Activated gamma-delta T cell treated with Interleukin-2 at 50 U/mL for 16 hours (primary cell): ENCODE measurements around the gene CUTA.
"Not testable (repeated sequence)": the region's sequence is repeated elsewhere in the genome, so short reads cannot be mapped to it uniquely, and the experiment has no call there.

Experiments used
- DNase-seq: peaks from one replicate; pipeline ENCODE4 v3.0.0-alpha.2; 2020

The CUTA gene

DNA sequence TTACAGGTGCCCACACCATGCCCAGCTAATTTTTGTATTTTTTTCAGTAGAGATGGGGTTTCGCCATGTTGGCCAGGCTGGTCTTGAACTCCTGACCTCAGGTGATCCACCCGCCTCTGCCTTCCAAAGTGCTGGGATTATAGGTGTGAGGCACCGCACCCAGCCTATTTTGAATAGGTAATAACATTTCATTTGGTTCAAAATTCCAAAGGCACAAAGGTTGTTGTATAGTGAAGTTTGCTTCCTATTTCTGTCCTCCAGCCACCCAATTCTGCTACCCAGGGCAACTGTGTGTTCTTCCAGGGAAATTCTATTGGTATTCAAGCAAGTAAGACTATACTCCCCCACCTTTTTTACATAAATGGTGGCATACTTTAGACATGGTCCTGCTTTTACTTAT lies 19.3 kb downstream of the CUTA start:
- DNase-seq = not testable (repeated sequence)

DNA sequence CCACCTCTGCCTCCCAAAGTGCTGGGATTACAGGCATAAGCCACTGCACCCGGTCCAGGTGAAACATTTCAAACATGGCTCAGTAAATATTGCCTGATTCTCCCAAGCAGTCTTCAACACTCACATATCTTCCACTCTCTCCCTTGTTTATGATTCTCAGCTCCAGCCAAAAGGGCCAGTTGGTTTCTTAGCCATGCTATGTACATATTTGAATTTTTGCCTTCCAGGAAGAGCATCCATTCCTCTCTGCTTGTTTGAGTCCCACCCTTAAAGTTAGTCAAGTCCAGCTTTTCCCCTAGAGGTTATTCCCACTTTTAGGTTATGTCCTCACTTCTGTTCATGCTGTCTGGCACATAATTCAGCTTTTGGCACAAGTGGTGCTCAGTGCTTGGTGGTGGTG lies 20.4 kb downstream of the CUTA start:
- no peak for DNase-seq

DNA sequence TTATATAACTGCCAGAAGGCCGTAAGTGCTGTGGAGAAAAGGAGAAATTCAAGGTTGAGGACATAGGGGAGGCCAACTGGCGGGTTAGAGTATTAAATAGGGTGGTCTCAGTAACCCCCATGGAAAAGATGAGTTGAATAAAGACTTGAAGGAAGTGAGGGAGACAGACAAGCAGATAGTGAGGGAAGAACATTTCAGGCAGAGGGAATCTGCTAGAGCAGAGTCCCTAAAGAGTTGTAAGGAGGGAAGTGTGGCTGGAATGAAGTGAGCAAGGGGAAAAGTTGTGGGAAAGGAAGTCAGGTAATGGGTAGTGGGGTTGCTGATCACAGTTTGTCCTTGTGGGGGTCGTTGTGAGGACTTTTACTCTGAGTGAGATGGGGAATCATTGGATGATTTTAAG lies 24.9 kb downstream of the CUTA start:
- DNase-seq = no peak

DNA sequence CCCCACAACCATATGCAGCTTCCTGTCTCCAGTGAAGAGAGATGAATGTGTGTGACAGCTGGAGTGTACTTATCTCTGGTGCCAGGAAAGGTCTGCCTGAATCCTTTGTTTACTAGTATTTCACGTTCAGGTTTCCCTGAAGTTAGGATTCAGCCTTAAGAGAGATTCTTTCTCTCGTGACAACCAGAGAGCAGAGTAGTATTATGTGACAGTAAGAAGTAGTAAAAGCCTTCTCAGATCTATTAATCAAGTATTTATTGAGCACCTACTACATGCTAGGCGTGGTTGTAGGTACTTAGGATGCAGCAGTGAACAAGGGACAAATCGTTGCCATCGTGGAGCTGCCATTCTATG lies 25.3 kb downstream of the CUTA start:
- DNase-seq = no peak

DNA sequence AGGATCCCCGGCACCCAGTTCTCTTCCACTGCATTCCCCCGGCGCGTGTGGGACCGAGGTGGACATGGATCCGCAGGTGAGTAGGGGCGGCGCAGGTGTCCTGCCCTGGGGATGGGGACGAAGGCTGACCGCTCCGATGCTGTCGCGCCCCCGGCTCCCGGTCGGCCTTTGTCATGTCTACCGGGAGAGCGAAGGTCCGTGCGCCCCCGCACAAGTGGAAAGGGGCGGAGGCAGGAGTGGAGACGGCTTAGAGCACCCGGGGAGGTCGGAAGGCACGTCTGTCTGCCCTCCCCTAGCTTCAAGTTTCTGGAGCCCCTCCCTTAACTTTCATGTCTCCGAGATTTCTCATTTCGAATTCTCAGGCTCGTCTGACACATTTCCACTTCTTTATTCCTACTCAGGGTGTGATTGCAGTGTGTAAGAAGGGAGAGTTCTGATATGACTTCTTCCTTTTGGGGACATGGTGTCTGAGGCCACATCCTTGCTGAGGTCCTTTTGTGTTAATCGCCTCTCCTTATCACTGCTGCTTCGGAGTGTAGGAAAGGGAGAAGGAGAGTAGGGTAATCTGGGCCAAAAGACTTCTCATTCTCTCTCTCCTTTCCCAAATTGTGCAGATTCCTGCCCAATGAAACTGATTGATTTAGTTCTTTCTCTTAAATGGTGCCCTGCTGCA lies 25.8 kb downstream of the CUTA start:
- DNase-seq = no peak

DNA sequence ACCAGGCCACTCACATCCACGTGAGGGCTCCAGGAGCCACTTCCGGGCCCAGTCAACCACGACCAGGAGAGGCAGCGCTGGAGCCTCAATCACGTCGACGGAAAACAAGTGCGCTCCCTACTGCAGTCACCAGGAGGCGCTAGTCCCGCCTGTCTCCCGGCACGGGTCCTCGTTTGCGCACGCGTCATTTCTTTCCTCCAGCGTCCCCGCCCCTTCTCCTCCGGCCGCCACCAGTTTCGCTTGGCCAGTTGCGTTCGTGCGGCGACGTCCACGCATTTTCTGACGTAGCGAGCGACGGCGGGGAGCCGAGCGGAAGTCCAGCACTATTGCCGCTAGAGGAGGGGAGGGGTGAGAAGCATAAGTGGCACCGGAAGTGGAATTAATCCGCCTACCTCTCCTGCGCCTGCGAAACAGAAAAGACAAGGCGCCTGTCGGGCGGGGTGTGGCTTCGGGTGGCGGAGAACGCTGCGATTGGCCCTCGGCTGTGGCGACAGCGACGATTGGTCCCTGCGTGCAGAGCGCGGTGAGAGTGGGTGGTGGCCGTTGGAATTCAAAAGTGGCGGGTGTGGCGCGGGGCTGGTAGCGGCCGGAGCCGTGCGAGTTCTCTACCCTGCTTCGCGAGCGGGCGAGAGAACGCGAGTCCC lies 26.5 kb downstream of the CUTA start, which contains the start of gene KIFC1:
TSS of gene KIFC1 (plus strand) at position 546 of the 644 bp plus-strand sequence. CDS start 163 bp downstream, outside the sequence.
- peak; percentile 99 for DNase-seq

DNA sequence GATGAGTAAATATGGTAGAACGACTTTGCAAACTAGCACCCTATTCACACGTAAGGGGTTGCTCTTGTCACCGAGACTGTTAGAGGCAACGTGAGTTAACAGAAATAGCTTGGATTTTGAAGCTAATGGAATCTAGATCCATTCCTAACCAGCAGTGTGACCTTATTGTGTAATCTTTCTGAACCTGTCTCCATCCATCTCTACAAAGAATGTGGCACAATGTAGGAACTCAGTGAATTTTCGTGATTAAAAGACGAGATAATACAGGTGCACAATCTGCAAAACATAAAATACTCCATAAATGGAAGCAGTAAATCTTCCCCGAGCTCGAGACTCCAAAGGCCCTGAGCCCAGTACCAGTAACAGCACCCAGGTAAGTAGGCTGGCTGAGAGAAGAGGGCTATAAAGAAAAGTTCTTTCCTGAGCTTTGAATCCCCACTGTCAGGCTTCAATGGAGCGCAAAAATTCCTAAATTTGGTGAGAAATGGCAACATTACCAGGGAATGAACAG lies 27.1 kb downstream of the CUTA start:
- no peak for DNase-seq

DNA sequence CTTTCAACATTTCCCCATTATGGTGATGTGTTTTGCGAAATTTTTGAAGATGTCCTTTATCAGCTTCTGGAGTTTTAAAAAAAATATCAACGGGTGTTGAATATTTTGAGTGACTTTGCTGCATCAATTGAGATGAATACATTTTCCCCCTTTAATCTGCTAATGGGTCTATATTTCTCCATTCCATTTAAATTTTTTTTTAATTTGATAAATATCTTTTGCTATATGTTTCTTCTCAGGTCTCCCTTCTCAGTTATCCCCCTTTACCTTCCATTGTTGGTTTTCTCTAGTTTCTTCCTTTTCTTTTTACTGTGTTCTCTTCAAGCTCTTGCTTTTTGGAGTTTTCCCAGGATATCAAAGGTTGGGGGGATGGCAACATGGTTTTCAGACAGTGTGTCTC lies 27.7 kb downstream of the CUTA start:
- no peak for DNase-seq

DNA sequence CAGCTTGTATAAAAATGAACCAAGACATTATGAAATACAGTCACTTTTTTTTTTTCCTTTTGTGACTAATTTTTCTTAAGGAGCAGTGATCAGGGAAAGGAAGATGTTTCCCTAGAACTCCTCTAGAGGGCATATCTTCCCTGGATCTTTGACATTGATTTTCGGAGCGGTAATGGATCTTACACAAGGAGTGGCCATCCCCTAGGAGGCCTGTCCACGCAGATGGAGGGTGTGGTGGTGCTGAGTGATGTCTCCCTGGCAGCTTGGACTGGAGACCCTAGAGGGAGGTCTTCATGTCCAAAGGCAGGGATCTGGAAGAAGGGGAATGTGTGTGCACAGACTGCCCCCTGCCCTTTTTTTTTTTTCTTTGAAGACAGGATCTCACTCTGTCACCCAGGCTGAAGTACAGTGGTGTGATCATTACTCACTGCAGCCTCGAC lies 33.3 kb downstream of the CUTA start:
- DNase-seq = no peak

DNA sequence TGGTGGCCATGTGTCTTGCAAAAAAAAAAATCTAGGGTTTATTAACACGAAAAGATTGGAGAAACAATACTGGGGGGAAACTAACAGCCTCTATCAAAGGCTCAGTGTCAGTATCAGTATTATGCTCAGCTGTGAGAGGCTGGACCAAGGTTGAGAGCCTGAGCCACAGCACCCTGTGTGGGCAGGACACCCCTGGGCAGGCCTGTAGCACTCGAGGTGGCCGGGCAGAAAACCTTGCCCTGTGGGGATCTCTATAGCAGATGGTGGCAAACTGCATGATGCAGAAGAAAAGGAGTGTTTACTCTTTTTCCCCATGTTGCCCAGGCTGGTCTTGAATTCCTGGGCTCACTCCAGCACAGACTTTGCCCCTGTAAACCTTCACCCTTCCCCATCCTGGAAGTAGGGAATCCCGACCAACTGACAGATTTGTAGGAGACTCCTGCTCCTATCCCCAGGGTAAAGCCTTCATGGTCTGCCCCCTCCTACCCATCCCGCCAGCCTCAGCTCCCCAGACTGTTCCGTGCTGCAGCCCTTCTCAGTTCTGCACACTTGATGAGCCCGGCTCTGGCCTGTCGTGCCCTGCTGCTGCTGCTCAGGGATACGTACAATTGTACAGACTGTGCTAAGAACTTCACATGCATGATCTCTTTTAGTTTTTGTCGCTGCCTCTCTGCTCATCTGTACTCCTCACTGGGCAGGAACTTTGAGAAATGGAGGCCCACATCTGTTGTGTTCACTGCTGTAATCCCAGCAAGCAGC lies 34.3 kb downstream of the CUTA start:
- no peak for DNase-seq

DNA sequence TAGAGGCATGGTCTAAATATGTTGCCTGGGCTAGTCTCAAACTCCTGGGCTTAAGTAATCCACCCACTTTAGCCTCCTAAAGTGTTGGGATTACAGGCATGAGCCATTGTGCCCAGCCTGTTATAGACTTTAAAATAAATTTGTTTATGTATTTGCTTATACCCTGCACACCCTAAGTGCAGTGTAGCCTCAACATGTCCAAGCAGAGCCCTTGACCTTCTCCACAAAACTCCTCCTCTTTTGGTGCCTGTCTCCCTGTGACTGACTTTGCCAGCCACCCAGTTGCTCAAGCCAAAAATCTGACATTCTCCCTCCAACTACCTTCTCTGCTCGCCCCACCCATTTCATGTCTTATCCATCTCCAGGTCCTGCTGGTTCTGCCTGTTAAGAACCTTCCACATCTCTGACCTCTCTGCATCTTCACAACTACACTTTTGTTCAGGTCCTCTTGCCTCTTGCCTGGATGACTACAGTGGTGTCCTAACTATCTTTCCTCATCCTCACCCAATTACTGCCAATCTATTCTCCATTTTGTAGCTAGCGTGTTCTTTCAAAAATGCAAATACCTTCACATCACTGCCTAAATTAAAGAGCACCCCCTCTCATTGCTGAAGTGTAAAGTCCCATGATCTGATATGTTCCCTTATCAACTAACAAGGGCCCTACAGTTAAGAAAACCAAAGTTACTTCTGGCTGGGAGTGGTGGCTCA lies 37.5 kb downstream of the CUTA start:
- DNase-seq = no peak

DNA sequence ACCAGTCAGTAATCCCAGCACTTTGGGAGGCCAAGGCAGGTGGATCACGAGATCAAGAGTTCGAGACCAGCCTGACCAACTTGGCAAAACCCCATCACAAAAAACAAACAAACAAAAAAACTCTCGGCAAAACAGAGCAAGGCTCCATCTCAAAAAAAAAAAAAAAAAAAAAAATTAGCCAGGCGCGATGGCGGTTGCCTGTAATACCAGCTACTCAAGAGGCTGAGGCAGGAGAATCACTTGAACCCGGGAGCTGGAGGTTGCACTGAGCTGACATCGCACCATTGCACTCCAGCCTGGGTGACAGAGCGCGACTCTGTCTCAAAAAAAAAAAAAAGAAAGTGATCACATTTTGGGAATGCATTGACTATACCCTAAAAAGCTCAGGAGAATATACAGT lies 38.7 kb downstream of the CUTA start:
- not testable (repeated sequence) for DNase-seq

DNA sequence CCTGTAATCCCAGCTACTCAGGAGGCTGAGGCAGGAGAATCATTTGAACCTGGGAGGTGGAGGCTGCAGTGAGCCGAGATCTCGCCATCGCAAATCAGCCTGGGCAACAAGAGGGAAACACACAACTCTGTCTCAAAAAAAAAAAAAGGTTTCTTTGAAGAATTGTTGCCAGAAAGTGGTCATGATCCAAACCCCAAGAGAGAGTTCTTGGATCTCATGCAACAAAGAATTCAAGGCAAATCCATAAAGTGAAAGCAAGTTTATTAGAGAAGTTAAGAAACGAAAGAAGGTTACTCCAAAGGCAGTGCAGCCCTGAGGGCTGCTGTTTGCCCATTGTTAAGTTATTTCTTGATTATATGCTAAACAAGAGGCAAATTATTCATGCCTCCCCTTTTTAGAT lies 40.7 kb downstream of the CUTA start:
- DNase-seq = no peak

DNA sequence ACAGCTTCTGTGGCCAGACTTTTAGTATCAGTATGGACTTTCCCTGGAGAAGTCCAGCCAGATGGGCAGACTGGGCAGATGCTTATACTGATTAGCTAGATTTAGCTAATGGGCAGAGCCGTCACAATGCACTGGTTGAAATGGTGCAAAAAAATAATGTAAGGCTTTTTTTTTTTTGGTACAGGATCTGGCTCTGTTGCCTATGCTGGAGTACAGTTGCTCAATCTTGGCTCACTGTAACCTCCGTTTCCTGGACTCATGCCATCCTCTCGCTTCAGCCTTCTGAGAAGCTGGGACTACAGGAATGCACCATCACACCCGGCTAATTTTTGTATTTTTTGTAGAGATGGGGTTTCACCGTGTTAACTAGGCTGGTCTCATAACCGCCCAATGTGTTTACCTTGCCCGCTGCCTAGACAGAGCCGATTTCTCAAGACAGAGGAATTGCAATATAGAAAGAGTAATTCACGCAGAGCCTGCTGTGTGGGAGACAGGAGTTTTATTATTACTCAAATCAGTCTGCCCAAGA lies 42.7 kb downstream of the CUTA start:
- no peak for DNase-seq

DNA sequence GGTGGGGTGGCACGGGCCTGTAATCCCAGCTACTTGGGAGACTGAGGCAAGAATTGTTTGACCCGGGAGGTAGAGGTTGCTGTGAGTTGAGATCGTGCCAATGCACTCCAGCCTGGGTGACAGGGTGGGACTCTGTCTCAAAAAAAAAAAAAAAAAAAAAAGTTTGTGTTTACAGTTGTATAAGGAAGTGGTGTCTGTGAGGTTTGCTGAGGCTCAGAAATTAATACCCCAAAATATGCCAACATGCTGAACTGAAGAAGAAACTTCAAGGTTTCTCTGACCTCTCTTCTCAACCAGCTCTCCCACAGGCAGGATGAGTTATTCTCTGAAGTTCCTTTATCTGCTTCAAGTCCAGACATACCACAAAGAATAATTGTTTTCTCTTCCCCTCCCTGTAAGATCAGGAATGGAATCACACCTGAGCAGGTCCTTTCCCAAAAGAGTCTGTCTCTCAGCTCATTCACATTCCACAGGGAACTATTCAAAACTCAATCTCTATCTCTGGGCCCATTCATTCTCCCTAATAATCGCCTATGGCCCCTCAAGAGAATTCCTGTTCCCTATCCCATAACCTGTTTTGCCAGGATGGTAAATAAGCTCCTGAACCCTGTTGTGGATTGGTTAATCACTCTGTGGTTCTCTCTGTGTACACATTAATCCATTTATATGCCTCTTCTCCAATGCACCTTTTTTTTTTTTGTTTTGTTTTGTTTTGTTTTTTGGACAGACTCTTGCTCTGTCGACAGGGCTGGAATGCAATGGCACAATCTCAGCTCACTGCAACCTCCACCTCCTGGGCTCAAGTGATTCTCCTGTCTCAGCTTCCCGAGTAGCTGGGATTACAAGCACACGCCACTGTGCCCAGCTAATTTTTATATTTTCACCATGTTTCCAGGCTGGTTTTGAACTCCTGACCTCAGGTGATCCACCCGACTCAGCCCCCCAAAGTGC lies 43.7 kb downstream of the CUTA start:
- no peak for DNase-seq

DNA sequence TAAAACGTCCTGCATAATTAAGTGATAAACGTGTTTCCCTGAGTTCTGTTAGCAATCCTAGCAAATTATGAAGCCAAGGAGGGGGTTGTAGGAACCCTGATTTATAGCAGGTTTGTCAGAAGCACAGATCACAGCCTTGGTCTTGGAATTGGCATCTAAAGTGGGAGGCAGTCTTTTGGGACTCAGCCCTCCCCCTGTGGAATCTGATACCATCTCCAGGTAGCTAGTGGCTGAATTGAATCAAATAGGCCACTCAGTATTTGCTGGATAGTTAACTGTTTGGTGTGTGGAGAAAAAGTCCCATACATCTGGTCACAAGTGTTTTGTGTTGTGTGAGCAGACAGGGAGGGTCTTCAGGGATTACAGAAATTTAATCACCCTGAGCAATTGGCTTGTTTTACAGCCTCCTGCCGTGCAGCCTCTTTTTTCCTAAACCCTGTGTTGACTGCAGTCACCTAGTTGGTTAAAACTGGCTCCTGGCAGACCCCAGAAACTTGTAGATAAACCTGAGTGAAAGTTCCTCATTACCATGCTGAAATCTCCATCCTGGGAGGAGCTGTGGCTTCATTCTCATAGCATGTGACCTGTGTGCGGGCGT lies 45.3 kb downstream of the CUTA start:
- no peak for DNase-seq

DNA sequence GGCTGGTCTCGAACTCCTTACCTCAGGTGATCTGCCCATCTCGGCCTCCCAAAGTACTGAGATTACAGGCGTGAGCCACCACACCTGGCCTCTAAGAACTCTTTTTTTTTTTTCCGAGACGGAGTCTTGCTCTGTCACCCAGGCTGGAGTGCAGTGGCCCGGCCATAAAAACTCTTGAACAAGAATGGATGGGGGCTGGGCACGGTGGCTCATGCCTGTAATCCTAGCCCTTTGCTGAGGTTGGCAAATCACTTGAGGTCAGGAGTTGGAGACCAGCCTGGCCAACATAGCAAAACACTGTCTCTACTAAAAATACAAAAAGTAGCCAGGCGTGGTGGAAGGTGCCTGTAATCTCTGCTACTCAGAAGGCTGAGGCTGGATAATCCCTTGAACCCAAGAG lies 46.0 kb downstream of the CUTA start:
- DNase-seq = not testable (repeated sequence)

DNA sequence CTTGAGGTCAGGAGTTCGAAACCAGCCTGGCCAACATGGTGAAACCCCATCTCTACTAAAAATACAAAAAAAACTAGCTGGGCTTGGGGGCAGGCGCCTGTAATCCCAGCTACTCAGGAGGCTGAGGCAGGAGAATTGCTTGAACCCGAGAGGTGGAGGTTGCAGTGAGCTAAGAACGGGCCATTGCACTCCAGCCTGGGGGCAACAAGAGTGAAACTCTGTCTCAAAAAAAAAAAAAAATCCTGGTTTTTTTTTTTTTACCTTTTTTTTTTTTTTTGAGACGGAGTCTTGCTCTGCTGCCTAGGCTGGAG lies 50.2 kb downstream of the CUTA start:
- not testable (repeated sequence) for DNase-seq

DNA sequence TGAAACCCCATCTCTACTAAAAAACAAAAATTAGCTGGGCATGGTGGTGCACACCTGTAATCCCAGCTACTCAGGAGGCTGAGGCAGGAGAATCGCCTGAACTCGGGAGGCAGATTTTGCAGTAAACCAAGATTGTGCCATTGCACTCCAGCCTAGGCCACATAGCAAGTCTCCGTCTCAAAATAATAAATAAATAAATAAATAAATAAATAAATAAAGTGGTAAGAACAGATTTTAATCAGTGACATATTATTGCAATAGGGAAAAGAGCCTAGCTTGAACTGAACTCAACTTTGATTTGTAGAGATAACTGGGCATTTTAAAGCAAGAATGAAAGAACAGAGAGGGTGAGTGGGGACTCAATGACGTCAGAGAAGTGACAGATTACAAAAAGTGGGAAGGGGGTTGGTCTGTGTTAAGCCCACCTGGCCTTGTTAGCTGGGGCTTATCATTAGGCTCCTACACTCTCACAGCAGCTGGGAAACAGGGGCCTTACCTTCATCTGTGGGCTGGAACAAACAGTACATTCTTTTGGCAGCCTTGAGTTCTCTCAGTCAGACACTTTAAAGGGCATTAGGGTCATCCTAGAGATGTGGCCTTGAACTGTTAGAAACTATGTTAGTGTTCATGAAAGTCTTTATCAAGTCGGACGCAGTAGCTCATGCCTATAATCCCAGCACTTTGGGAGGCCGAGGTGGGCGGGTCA lies 50.7 kb downstream of the CUTA start:
- no peak for DNase-seq
